GM18873 (cell line): ENCODE results near the gene SORBS1.

Source experiments
- ATAC-seq: cut with Tn5 transposase; IDR thresholded peaks from one replicate; pipeline ENCODE4 v1.9.1; 2021; ENCODE audit warnings: mild to moderate bottlenecking, moderate library complexity, moderate number of reproducible peaks; ENCODE audit not compliant: unreplicated experiment, low FRiP score

The SORBS1 gene

DNA sequence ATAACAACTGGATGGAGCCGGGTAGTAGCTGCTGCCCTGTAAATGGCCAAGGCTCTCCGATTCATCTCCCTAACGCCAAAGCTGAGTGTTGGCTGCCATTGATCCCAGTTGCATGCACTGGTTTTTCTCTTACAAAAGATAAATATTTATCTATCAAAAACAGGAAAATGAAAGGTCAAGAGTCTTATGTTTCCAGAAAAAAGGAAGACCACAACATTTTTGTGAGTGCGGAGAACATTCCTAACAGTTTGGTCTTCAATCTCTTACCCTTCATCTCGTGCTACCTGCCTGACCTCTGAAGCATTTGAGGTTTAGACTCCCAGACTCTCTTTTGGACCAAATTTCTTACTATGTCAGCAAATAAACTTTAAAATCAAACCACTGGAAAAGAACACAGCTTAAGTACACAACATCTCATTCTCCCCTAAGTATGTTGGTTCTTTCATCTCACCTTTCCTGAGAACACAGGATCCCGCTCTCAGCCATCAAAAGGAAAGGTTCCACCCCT is 61.6 kb downstream of the SORBS1 start:
- no peak for ATAC-seq

DNA sequence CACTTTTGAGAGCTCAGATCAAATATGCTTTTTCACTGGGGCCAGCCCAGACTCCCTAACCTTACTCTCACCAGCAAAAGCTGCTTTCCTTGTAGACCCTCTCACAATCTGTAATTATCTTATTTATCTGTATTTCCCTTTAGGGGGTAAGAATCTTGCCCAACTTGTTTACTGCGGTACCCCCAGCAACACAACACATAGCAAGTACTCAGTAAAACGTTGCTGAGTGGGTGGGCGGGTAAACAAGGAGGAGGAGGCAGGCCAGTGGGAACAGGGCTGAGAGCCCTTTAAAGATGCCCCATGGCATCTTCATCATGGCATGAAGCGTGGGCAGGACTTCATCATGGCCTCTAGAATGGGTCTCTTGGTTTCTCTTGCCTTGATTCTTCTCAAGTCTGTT is 64.2 kb downstream of the SORBS1 start:
- no peak for ATAC-seq

DNA sequence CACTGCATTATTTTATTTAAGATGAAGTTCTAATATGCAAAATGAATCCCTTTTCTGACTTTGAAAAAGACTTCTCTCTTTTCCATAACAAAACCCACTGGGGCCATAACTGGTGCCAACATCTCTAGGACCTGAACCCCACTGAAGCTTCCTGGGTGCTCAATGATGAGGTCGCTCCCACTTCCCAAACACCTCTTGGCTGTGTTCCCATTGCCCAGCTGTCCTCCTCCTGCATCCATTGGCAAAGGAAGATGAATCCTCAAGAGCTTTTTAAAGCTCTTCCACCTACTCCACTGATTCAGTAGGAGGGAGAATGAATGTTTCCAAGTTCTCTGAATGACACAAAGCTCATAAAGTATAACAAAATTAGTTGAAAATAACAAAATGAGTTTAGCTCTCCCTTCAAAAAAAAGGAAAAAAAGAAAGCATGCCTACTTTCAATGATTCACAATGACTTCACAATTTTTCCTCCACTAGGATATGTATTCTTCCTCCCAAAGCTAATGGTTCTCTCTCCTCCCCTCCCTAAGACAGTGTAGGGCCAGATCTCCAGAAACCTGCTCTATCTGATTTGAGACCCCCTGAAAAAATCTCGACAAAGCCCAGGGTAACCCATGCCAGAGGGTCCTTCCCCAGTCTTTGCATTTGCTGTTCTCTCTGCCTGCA is 64.8 kb downstream of the SORBS1 start:
- ATAC-seq: no peak

DNA sequence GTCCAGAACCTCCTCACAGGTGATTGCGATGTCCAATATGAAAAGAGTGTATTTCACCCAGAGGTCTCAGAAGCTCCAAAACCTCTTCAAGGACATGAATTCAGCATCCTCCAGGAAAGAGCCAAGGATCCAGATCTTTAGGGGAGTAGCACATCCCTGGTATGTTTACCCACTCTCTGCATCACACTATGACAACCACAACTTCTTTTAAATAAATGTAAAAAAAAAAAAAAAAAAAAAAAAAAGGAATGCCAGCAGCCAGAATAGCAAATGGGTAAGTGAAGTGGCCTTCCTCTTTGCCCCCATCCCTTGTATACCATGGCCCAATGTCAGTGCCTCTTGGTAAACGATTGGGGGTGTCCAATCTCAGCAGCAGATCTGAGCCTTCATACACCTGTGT is 67.3 kb downstream of the SORBS1 start:
- no peak for ATAC-seq

DNA sequence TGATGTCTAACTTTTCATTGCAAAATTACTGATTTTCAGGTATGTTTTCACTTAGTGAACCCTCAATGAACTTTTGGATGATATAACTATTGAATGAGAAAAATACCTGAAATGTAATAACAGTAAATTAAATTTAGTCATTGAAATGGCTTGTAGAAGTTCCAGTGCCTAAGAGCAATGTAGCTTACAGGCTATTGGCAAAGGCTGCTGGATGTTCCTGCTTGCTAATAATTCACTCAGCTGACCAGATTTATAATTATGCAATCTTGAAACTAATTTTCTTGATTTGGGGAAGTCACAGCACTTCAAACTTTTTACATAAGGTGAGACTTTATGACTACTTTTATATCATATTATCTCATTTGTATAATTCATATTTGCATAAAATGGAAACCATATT is 73.2 kb downstream of the SORBS1 start:
- no peak for ATAC-seq

DNA sequence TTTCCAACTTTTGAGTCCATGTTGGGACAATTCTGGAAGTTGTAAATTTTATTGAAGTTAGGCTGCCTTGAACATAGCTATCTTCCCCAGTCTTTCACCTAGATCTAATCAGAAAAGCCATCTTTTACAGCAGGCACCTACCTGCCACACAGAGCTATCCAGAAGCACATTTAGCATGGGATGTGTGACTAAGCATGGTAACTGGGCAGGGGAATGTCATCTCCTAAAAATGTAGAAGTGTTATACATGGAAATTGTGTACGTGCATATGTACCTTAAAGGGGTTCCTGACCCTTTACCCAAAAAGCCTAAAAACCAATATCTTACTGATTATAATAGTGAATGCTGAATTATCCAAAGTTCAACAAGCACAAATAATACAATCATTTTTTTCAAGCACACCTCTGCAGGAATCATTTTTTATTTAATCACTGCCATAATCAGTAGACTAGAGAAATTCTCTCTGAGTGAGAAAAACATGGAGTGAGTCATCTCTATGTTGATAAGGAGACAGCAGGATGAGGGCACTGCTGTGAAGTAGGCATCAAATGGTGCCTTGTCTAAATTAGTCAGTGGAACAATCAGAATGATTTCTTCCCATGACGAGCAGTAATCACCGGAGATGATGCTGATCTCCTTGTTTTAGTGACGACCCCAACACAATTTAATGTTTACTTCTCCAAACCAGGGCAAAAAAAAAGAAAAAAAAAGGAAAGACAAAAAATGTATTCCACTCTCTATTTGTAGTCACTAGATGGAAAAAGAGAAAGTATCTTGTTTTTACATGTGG is 75.9 kb downstream of the SORBS1 start:
- no peak for ATAC-seq

DNA sequence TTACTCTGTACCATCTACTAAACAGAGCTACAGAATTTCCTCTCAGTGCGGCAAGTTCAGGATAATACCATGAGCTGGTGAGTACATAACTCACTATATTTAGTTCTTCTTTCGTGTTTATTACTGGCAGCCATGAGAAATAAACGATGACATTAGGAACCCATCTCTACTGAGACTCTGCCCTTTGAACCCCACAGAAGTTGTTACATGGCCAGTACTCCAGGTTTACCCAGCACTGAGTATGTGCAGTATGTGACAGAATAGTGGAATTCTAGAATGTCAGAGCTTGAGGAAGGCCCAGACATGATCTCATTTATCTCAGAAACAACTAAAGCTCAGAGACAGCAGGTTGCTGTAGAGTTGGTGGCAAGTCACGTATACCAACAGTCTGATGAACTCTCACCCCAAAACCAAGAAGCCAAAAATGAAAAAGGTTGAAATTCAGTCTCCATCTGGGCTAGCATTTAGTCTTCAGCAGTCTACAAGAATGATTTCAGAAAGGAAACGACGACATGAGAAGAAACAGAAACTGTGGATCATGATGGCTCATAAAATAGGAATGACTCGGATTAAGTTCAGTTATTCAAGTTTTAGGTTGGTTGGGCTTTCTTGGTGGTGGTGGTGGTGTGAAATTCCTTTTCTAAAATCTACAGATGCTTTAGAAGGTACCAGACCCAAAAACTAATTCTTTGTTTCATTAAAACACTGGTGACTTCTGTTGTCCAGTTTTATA is 78.5 kb downstream of the SORBS1 start:
- no peak for ATAC-seq

DNA sequence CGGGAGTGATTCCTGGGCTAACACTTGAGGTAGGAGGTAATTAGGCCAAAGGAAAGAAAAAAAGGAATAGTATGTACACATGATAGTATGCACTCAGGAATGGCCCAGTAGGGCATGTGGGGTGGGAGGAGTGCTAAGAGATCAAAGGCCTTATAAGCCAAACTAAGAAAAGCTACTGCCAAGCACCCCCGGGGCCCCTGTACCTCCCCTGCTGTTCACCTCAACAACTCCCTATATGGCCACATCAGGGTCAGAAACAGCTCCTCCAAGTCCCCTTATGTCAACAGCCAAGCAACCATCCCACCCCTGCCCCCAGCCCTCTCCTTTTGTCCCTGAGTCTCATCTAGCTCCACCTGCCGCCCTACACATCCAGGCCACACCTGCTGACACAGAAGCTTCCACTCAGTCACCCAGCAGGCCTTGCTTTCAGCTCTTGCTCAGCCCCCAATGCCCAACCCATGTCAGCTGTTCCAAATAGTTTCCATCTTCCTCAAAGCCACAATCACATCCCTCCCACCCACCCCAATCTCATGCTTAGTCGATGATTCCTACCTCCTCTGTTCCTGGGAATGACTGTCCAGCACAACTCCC is 80.2 kb downstream of the SORBS1 start:
- no peak for ATAC-seq

DNA sequence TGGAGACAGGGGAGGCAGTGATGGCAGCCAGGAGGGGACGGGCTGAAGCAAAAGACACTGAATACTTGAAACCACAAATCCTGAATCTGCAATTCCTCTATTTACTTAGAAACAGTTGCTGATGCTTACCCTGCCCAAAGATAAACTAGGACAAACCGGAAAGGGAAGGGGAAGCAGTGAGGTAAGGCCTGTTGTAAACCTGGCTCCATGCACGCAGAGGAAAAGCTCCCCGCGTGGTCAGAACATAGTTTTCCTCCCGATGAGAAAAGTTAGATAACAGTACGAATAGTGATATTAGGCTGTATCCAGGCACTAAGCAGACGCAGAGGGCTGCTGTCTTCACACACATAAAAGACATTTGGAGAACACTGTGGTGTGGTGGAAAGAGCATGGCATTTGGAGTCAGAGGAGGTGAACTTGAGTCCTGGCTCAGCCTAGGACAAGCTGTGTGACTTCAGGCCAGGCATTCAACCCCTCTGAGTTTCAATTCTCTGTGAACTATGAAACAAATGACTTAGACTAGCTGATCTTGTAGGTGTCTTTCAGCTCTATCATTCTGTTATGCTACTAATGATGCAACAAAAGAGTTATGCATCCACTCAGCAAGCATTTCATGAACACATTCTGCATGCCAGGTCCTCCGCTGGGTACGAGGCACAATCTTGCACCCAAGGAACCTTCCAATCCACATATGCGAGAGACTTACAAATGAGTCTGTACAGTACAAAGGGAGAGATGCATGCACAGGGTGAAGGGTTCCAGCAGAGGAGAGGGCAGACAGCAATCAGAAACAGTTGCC is 80.9 kb downstream of the SORBS1 start:
- ATAC-seq: no peak

DNA sequence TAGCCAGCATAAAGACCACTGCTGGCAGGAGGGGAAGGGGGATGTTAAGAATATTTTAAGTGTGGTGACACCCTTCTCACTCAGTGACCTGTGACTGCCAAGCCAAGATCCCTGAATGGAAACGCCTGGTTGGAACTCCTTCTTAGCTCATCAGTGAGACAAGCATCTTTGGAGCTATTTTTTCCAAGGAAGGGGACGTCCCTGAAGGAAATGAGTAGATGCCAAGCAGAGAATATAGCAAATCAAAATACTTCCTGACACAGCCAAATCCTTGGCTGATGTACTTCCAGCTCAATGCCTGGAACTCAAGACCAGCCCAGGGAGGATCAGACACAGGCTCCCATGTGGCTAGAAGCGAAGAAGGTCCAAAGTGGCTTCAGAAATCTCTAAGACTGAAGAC is 82.2 kb downstream of the SORBS1 start:
- no peak for ATAC-seq

DNA sequence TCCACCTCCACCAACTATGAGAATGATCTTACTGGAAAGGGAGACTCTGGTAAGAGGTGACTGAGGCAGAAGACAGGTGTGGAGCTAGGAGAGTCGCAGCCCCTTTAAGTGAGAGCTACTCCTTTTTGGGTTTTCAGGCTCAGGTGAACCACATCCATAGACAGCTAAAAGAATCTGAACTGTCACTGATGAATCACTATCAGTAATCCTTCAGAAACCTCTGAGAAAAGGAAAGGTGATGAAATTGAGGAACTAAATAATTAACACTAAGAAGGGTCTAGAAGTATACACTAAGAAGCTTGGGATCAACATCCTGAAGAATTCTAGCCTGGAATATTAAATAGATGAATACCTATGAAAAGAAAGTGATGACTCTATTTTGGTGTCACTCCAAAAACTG is 83.0 kb downstream of the SORBS1 start:
- ATAC-seq: no peak

DNA sequence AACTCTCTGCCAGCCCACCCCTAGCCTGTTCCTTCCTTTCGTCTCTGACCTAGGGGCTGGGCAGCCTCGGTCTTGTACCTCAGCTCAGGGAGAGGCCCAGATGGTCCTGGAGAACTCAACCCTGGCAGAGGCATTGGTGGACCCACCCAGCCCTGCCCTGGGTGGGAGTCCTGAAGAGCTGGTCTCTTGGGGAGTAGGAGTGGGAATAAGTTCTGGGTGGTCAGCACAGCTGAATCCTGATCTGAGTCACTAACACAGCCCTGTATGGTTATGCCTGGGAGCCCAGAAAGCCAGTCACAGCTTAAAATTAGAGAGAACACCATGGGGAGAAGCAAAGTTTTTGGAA is 84.0 kb downstream of the SORBS1 start:
- ATAC-seq: no peak

DNA sequence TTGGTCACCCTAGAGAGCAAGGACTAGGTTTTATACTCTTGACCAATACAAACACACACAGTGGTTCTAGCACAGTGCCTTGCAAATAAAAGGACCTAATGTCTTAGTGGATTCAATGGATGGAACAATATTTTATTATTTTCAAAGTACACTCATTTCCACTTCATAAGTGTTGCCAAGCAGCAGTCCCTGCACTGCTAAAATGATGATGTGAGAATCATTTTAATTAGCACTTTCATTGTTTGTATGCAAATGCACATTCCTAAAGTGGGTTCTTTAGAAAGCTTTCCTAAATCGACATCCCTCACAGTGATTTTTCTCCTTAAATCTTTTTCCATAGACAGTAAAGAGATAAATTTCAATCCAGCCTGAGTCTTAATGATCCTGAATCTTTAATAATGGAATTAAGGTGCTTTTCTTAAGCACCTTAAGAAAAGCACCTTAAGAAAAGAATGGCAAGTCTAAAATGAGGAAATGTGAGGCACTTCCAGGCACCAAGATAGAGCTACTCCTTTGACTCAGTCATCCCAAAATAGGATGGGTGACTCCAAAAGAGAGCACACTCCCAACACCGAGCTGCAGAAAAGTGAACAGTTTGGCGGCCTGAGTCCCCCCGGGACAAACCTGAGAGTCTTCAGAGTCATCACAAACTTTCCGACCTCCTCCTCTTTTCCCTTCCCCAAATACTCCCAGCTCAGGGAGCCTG is 84.5 kb downstream of the SORBS1 start:
- ATAC-seq: no peak

DNA sequence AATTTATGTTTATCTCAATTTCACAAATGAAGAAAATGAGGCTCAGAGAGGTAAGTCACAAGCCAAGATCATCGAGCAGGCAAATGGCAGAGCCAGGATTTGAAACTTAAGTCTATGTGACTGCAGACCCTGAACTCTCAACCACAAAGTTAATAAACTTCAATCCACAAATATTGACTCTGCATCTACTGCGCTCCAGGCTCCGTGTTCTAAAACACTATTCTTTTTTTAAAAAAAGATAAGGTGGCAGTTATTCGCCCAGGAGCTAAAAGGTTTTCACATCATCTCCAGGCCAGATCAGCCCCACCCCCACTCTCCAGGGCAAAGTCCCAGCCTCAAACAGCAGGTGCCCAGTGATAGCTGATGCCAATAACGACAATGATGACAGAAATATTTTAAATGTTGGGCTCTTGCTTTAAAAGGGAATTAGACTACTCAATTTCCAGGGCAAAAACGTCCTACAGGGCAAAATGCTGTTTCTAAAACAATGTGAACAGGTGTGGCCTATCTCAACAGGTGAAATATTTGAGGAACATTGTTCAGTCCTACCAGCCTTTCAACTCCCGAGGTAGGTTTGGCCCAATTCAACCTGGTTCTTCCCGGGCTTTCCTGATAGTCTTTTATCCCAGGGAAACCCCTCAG is 85.2 kb downstream of the SORBS1 start:
- no peak for ATAC-seq

DNA sequence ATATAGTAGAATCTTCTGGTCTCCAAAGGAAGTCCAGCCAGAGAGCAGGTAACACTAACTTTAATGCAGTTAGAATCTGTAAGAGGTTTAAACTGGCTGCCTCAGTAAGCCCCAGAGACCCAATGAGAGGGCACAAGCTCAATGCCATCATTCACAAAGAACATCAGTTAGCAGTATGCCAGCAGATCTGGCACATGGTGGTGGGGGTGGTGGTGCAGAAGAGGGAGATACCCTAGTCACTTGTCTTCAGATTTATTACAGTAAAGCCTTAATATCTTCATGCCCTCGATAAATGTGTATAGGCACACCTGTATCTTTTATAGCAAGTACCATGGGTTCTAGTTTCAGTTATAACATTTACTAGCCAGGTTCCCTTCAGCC is 86.2 kb downstream of the SORBS1 start:
- ATAC-seq: no peak

DNA sequence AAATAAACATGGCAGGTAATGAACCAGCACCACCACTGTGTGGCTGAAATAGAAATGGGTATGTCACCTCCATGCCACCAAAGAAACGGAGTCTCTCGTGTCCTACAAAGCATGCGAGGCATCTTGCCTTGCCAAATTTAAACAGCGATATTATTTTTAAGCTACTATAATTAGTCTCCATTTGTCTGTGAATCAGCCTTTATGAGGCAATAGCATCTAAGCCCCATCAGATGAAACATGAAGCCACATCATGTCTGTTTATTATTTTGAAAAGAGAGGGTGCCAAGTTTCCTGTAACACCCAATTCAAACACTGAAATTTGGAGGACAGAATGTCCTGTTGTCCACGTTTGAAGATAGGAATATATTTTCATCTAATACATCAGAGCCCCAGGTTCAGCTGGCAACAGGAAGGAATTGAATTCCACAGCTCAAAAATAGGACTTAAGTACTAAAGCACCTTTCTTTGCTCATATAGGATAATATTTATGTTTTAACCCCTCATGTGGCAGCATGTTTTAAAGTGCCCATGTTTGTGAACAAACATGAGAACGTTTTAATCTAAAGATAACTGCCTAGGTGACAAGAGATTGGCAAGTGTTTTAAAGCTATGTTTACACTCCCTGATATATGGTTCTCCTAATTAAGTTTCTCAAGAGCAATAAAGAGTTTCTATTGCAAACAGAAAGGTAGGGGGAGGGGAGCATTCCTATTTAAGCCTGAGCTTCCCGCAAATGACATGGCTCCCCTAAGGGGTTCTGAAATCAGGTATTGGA is 86.8 kb downstream of the SORBS1 start:
- no peak for ATAC-seq

DNA sequence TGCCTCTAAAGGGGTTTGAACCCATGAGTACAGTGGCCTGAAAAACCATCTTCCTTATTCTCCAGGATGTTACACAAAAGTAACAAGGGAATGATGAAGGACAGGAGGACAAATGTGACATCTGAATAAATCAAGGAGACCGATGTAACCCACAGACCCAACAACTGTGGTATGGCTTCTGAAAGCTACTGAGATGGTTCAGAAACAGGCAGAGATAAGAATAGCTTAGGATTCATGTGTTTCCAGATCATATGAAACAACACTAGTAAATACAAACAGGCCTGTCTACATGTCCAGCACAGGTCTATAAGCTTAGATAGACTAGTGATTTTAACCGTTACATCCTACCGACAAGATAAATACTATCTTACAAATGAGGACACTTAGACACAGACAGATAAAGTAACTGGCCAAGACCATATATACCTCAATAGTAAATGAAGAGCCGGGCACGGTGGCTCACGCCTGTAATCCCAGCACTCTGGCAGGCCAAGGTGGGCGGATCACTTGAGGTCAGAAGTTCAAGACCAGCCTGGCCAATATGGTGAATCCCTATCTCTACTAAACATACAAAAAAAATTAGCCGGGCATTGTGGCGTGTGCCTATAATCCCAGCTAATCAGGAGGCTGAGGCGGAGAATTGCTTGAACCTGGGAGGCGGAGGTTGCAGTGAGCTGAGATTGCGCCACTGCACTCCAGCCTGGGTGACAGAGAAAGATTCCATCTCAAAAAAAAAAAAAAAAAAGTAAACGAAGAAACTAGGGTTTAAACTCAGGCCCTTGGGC is 88.7 kb downstream of the SORBS1 start:
- no peak for ATAC-seq

DNA sequence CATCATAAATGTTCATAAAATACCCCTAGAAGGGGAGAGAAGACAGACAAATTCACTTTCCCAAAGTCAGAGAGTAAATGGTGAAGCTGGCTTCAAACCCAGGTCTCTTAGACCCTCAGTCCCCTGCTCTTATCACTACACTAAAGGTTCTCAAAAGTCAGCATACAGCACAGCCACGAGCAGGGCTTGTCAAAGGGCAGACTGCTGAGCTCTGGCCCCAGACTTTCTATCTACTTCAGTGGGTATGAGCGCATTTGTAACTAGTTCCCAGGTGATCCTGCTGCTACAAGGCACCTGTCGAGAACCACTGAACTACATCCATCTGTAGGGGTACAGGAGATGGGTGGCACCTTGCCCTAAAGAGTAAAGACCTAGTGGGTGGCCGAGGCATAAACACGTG is 91.5 kb downstream of the SORBS1 start:
- no peak for ATAC-seq
